ENCODE results near the gene PRSS8. TPM values are rescaled to one million over a fixed set of nuclear protein-coding genes. Genes with fewer than 3 reads are reported as not detected.
A peak's percentile ranks its signal among the peaks of the same experiment; 100 is the strongest.
"Not testable (repeated sequence)": the region's sequence is repeated elsewhere in the genome, so short reads cannot be mapped to it uniquely, and the experiment has no call there.

The PRSS8 gene
- total RNA-seq, 1 donor from 2014 or later, result 146 TPM

DNA sequence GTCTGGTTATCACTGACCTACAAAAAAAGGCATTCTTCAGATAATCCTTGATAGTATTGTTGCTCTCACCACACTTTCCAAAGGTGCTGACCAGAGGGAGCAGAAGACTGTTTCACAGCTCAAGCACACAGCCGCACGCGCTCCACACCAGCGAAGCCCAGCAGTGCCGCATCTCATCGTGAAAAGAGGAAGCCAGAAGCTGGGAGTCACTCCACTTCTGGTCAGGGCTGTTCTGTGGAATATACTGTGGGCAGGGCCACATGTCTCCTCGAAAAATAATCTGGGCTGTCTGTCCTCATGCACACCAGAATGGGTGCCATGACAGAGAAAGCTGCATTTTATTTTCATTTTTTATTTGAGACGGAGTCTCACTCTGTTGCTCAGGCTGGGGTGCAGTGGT lies 21.6 kb upstream of the PRSS8 start:
- Histone ChIP-seq H3K4me3 (ENCODE audit: low read depth, low read length) (no peak overlapping the region), H3K27me3 (ENCODE audit: control insufficient read depth, insufficient read depth, low read length) (peaks cover 5% of the 10 kb centered on the region), H3K36me3 (ENCODE audit: control insufficient read depth, insufficient read depth, low read length) (no peaks in the 10 kb centered on the region)
- TF ChIP-seq, protein P1, sequence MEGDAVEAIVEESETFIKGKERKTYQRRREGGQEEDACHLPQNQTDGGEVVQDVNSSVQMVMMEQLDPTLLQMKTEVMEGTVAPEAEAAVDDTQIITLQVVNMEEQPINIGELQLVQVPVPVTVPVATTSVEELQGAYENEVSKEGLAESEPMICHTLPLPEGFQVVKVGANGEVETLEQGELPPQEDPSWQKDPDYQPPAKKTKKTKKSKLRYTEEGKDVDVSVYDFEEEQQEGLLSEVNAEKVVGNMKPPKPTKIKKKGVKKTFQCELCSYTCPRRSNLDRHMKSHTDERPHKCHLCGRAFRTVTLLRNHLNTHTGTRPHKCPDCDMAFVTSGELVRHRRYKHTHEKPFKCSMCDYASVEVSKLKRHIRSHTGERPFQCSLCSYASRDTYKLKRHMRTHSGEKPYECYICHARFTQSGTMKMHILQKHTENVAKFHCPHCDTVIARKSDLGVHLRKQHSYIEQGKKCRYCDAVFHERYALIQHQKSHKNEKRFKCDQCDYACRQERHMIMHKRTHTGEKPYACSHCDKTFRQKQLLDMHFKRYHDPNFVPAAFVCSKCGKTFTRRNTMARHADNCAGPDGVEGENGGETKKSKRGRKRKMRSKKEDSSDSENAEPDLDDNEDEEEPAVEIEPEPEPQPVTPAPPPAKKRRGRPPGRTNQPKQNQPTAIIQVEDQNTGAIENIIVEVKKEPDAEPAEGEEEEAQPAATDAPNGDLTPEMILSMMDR (IDR thresholded peaks at IDR 0.05; ENCODE audit: insufficient read depth, low read length, poor library complexity, severe bottlenecking), result no peak
- no peak for DNase-seq (ENCODE audit: low read depth)

DNA sequence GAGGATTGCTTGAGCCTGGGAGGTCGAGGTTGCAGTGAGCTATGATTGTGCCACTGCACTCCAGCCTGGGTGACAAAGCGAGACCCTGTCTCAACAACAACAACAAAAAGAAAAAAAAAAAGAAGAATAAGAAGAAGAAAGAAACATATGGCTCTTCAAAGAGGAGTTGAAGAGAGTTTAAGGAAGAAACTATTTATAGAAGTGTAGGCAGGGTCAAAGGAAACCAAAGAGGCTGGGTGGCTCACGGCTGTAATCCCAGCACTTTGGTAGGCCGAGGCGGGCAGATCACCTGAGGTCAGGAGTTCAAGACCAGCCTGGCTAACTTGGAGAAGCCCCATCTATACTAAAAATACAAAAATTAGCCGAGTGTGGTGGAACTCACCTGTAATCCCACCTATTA lies 15.4 kb upstream of the PRSS8 start:
- not testable (repeated sequence) for DNase-seq (ENCODE audit: low read depth); H3K36me3 ChIP-seq (ENCODE audit: control insufficient read depth, insufficient read depth, low read length); H3K4me3 ChIP-seq (ENCODE audit: low read depth, low read length)
- H3K27me3 ChIP-seq (ENCODE audit: control insufficient read depth, insufficient read depth, low read length), result peaks cover 27% of the 10 kb centered on the region

DNA sequence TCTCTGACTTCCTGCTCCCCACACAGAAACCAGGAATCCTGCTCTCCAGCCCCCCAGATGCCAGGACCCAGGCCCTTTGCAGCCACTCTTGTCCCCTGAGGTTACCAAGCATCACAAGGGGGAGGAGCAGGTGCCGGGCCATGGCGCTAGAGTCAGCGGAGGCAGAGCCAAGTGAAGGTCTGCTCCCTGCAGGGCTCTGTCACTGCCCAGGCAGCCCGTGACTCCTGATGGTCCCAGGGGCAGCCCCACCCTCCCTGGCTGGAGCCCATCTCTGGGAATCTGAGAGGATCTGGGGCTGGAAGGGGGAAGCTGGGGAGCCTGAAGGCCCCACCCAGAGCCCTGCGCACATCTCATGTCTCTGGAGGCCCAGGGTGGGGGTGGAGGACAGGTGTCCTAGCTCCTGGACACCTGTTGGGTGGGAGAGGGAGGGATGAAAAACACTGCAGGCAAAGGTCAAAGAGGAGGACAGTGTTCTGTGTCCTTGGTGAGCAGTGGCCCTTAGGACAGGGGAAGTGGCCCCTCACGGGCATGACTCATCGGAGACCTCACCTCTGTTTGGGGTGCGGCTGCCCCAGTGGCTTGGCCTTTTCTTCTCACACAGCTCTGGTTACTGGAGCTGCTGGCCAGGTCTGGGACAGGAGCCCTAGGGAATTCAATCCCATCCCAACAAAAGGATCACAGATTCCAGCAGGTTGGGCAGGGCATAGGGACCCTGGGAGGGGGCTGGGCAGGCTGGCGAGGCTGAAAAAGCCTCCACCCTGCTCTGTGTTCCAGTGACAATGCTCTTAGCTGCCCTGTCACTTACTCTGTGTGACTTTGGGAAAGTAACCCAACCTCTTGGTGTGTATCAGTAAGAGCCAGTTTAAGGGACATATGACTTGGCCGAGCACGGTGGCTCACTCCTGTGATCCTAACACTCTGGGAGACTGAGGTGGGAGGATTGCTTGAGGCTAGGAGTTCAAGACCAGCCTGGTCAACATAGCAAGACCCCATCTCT lies 14.7 kb upstream of the PRSS8 start, which contains the start of gene PRSS36:
PRSS36 (minus strand) TSS at position 173 of the 997 bp plus-strand sequence; CDS start at position 142, 31 bp downstream.
- TF ChIP-seq, protein P1 (IDR thresholded peaks at IDR 0.05; ENCODE audit: insufficient read depth, low read length, poor library complexity, severe bottlenecking), result no peak
- Histone ChIP-seq H3K27me3 (ENCODE audit: control insufficient read depth, insufficient read depth, low read length) (peaks cover 28% of the 10 kb centered on the region), H3K36me3 (ENCODE audit: control insufficient read depth, insufficient read depth, low read length) (no peaks in the 10 kb centered on the region), H3K4me3 (ENCODE audit: low read depth, low read length) (no peak within 1 kb of the TSS)
- no peak for DNase-seq (ENCODE audit: low read depth)

DNA sequence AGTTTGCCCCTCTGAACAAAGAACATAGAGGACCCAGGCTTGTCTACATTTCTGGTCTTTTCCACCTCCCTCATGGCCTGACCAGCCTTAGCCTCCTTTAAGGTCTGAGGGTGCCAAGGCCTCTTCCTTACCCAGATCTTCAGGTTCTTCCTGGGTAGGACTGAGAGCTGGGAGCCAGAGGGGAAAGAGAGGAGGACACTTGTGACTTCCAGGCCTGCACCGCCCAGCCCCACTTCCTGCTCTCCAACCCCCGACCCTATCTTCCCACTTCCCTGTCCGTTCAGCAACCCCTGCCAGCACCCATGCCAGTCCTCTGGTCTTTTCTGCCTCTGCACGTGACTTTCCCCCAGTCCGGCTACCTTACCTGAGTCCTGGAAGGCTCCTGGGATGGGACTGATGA lies 13.8 kb upstream of the PRSS8 start:
- TF ChIP-seq, protein P1 (IDR thresholded peaks at IDR 0.05; ENCODE audit: insufficient read depth, low read length, poor library complexity, severe bottlenecking), result no peak
- Histone ChIP-seq H3K36me3 (ENCODE audit: control insufficient read depth, insufficient read depth, low read length) (no peaks in the 10 kb centered on the region), H3K27me3 (ENCODE audit: control insufficient read depth, insufficient read depth, low read length) (peaks cover 28% of the 10 kb centered on the region), H3K4me3 (ENCODE audit: low read depth, low read length) (no peak overlapping the region)
- no peak for DNase-seq (ENCODE audit: low read depth)

DNA sequence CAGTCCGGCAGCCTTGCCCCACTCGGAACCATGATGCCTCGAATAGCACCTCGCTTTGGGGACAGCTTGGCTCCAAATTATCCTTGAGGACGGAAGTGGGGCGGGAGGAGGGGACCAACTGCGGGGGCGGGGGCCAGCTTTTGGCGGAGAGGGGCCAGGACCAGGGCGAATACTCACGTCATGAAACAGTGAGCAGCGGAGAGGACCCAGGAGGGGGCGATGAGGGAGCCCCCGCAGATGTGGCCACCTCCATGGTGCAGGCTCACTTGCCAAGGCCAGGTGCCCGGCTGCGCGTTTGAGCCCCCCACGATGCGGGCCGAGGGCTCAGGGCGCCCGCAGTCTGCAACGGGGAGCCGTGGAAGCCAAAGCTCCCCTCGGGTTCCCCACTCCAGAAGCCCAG lies 13.4 kb upstream of the PRSS8 start:
- Histone ChIP-seq H3K36me3 (ENCODE audit: control insufficient read depth, insufficient read depth, low read length) (no peaks in the 10 kb centered on the region), H3K27me3 (ENCODE audit: control insufficient read depth, insufficient read depth, low read length) (peaks cover 28% of the 10 kb centered on the region), H3K4me3 (ENCODE audit: low read depth, low read length) (no peak overlapping the region)
- TF ChIP-seq, protein P1 (IDR thresholded peaks at IDR 0.05; ENCODE audit: insufficient read depth, low read length, poor library complexity, severe bottlenecking), result no peak
- no peak for DNase-seq (ENCODE audit: low read depth)

DNA sequence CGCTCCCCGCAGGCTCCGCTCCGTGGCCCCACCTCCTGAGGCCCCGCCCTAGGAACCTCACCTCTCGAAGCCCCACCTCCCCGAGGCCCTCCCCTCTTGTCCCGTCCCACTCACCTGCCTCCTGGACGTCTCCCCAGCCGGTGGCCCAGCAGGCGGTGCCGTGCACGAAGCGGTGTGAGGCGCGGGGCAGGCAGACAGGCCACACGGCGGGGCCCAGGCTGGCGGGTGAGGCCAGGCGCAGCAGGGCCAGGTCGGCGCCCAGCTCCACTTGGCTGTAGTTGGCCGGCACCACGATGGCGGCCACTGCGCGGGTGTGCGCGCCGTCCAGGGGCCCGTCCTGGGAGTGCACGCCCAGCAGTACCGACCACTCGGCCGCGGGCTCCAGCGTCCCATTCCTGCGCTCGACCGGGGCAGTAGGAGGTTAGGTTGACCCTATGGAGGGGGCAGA lies 12.8 kb upstream of the PRSS8 start:
- no peak for DNase-seq (ENCODE audit: low read depth)
- H3K27me3 ChIP-seq (ENCODE audit: control insufficient read depth, insufficient read depth, low read length), result peaks cover 29% of the 10 kb centered on the region
- peak overlapping the region; percentile 5 for H3K4me3 ChIP-seq (ENCODE audit: low read depth, low read length)
- TF ChIP-seq, protein P1 (IDR thresholded peaks at IDR 0.05; ENCODE audit: insufficient read depth, low read length, poor library complexity, severe bottlenecking), result no peak
- no peaks in the 10 kb centered on the region for H3K36me3 ChIP-seq (ENCODE audit: control insufficient read depth, insufficient read depth, low read length)

Measured in kidney epithelial cell (primary cell).